ENCODE measurements around the gene GOLGA6L24.
"Not testable (repeated sequence)": the region's sequence is repeated elsewhere in the genome, so short reads cannot be mapped to it uniquely, and the experiment has no call there.

The GOLGA6L24 gene, protein sequence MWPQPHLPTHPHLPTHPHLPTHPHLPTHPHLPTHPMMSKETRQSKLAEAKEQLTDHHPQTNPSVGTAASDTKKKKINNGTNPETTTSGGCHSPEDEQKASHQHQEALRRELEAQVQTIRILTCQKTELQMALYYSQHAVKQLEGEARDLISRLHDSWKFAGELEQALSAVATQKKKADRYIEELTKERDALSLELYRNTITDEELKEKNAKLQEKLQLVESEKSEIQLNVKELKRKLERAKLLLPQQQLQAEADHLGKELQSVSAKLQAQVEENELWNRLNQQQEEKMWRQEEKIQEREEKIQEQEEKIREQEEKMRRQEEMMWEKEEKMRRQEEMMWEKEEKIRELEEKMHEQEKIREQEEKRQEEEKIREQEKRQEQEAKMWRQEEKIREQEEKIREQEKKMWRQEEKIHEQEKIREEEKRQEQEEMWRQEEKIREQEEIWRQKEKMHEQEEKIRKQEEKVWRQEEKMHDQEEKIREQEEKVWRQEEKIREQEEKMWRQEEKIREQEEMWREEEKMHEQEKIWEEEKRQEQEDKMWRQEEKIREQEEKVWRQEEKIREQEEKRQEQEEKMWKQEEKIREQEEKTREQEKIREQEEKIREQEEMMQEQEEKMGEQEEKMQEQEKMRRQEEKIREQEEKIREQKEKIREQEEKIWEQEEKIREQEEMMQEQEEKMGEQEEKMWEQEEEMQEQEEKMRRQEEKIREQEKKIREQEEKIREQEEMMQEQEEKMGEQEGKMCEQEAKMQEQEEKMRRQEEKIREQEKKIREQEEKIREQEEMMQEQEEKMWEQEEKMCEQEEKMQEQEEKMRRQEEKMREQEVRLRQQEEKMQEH

GRCh38 chr15:28357984-28358383 is at the start of gene GOLGA6L24:
Gene GOLGA6L24 (minus strand): TSS chr15:28358084. CDS start chr15:28358023, 61 bp downstream.
- DNase-seq (ENCODE audit: low read depth in 2 of 2): not testable (repeated sequence)

DNA sequence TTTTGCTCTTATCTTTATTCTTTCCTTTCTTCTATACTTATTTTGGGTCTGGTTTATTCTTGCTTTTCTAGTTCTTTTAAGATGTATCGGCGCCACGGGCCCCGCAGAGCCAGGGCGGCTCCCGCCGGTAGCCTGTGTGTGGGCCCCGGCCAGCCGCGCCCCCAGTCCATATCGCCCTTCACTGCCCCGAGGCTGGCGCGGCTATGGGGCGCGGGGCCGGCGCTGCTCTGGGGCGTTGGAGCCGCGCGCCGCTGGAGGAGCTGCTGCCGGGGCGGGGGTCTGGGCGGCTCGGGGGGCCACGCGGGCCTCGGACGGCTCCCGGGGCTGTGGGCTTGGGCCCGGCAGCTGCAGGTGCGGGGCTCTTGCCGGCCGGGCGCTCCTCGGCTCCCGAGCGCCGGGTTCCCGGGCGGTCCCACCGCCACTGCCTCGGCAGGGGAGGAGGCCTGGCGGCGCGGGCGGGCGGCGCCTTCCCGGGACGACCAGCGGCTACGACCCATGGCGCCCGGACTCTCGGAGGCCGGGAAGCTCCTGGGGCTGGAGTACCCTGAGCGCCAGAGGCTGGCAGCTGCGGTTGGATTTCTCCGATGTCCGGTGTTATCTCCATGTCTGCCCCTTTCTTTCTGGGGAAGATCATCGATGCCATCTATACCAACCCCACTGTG is 45.0 kb upstream of the GOLGA6L24 start:
- DNase-seq (ENCODE audit: low read depth in 2 of 2): not testable (repeated sequence)

DNA sequence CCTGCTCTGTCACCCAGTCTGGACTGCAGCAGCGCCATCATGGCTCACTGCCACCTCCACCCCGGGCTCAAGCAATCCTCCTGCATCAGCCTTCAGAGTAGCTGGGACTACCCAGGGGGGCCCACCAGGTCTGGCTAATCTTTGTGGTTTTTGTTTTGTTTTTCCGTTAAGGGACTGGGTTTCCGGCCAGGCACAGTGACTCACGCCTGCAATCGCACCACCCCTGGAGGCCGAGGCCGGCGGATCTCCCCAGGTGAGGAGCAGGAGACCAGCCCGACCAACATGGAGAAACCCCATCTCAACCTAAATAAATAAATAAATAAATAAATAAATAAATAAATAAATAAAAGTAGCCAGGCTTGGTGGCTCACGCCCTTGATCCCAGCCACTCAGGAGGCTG is 38.1 kb upstream of the GOLGA6L24 start:
- not testable (repeated sequence) for DNase-seq (ENCODE audit: low read depth in 2 of 2)

- not testable (repeated sequence) for DNase-seq (ENCODE audit: low read depth in 2 of 2)
Observed at GRCh38 chr15:28380053-28380452, 22.2 kb upstream of the GOLGA6L24 start.

DNA sequence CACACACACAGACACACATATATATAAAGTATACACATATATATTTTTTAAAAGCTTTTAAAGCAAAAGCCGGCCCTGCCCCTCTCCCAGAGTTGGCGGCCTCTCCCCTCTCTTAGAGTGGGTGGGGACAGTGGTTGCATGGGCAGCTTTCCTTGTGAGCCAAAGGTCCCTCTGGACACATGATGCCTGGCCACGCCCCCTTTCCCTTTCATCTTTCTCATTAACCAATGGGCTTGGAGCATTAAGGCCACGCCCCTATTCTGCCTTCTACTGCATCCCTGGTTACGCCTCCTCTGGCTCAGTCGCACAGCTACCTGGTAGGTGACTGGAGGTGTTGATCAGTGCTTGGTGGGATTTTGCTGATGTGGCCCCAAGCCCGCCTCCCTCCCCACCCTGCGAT is 20.5 kb upstream of the GOLGA6L24 start, which contains the start of gene GOLGA8F:
GOLGA8F (plus strand) TSS at position 301 of the 400 bp plus-strand sequence; CDS start at position 399, 98 bp downstream.
- not testable (repeated sequence) for DNase-seq (ENCODE audit: low read depth in 2 of 2)

GRCh38 chr15:28365502-28365901 is 7.6 kb upstream of the GOLGA6L24 start:
- not testable (repeated sequence) for DNase-seq (ENCODE audit: low read depth in 2 of 2)

- DNase-seq (ENCODE audit: low read depth in 2 of 2): not testable (repeated sequence)
Observed at GRCh38 chr15:28322129-28322588, 35.7 kb downstream of the GOLGA6L24 start, which contains the start of gene HERC2. Gene HERC2 (minus strand): TSS chr15:28322179. CDS start chr15:28321433, 746 bp downstream.

DNA sequence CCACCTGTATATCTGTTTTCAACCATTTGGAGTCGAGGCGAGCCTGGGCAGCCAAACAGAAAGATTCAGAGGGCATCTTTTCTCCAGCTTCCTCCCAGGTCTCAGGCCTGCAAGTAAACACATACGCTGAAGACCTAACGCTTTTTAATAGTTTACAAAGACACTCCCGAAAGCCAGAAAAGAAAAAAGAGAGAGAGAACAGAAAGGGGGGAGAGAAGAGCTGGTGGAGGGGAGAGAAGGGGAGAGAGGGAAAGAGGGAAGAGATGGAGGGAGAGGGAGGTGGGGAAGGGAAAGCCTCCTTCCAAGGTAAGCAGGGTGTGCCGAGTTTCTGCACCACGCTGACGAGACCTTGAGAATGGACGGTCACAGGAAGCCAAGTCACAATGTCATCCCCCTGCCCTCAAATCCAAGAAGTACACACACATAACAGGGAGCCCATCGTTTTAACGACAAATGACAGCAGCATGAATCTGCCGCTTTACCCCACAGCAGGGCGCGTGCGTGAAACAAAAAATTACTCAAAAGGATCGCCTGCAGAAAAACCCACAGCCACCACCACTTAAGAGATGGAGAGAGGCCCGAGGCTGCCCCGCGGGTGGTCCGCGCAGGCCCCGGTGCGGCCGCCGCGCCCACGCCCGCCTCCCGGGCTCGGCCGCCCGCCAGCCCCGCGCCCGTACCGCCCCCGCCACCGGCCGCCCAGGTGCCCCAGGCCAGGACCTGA is 36.4 kb downstream of the GOLGA6L24 start:
- not testable (repeated sequence) for DNase-seq (ENCODE audit: low read depth in 2 of 2)

GRCh38 chr15:28319725-28320124 is 38.2 kb downstream of the GOLGA6L24 start:
- not testable (repeated sequence) for DNase-seq (ENCODE audit: low read depth in 2 of 2)

DNA sequence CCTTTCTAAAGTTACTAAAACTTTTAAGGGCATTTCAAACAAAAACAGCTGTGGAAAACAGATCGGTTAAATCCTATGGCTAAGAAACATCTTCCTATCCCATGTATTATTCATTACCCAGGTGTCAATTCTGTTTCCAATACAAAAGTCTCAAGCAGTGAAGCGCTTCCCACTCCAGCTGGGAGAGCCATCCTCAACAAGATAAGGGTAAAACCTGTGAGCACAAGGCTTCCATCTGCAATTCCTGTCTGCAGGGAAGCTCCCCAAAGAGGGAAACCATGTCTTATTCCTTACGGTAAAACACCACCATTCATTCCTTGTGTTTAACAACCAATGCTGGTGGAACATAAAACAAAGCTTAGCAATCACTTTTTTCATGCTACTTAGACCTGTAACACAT is 39.1 kb downstream of the GOLGA6L24 start:
- not testable (repeated sequence) for DNase-seq (ENCODE audit: low read depth in 2 of 2)

- DNase-seq (ENCODE audit: low read depth in 2 of 2): not testable (repeated sequence)
Observed at GRCh38 chr15:28318122-28318521, 39.8 kb downstream of the GOLGA6L24 start.

- DNase-seq (ENCODE audit: low read depth in 2 of 2): not testable (repeated sequence)
Observed at GRCh38 chr15:28316958-28317357, 40.9 kb downstream of the GOLGA6L24 start.

GRCh38 chr15:28310454-28310853 is 47.4 kb downstream of the GOLGA6L24 start:
- DNase-seq (ENCODE audit: low read depth in 2 of 2): not testable (repeated sequence)

- DNase-seq (ENCODE audit: low read depth in 2 of 2): not testable (repeated sequence)
Observed at GRCh38 chr15:28308718-28309117, 49.2 kb downstream of the GOLGA6L24 start.

All from stimulated activated CD8-positive, alpha-beta memory T cell treated with anti-CD3 and anti-CD28 coated beads, Interleukin-7, amount 100 ng/mL, for 4 hours (primary cell).